CD4-positive, alpha-beta T cell treated with Interleukin-6 for 4 hours (primary cell): ENCODE results near the gene ZNF83.
"Not testable (repeated sequence)": the region's sequence is repeated elsewhere in the genome, so short reads cannot be mapped to it uniquely, and the experiment has no call there.

ENCODE experiments used
- DNase-seq: peaks from one replicate; pipeline ENCODE4 v3.0.0-alpha.2; 2020; ENCODE audit warnings: mixed read lengths

Gene ZNF83

GRCh38 chr19:52638601-52639000 lies 446 bp upstream of the ZNF83 start:
- no peak for DNase-seq

DNA sequence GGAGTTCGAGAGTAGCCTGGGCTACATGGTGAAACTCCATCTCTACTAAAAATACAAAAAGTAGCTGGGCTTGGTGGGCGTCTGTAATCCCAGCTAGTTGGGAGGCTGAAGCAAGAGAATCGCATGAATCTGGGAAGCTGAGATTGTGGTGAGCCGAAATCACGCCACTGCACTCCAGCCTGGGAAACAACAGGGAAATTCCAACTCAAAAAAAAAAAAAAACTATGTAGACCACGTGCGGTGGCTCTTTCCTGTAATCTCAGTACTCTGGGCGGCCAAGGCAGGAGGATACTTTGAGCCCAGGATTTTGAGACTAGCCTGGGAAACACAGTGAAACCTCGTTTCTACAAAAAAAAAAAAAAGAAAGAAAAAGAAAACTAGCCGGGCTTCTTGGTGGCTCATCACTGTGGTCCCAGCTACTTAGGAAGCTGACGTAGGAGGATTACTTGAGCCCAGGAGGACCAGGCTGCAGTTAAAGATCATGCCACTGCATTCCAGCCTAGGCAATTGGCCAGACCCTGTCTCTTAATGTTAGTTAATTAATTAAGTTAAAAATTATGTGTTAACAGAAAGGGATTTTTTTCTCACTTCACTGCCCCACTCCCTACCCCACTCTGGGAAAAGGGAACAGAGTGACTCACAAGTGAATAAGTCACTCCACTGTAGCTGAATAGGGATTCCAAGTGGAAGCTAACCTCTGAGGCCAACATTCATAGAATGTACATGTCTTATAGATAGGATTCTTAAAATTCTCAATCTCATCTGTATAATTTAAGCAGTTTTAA lies 2.2 kb downstream of the ZNF83 start:
- DNase-seq, result no peak

DNA sequence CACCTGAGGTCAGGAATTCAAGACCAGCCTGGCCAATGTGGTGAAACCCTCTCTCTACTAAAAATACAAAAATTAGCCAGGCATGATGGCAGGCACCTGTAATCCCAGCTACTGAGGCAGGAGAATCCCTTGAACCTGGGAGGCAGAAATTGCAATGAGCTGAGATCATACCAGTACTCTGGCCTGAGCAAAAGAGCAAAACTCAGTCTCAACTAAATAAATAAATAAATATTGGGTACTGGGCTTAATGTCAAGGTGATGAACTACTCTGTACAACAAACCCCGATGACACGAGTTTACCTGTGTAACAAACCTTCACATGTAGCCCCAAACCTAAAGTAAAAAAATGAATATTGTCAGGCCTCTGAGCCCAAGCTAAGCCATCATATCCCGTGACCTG lies 10.7 kb downstream of the ZNF83 start:
- not testable (repeated sequence) for DNase-seq

DNA sequence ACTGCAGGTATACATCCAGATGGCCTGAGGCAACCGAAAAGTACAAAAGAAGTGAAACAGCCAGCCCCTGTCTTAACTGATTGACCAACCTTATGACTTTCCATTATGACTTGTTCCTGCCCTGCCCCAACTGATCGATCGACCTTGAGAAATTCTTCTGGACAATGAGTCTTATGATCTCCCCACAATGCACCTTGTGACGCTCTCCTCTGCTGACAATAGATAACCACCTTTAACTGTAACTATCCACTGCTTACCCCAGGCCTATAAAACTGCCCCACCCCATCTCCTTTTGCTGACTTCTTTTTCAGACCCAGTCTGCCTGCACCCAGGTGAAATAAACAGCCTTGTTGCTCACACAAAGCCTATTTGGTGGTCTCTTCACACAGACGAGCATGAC lies 11.2 kb downstream of the ZNF83 start:
- no peak for DNase-seq

- DNase-seq, result peak; percentile 16
These were observed 15.9 kb downstream of the ZNF83 start for GRCh38 chr19:52622261-52622660.

GRCh38 chr19:52621376-52621775 lies 16.8 kb downstream of the ZNF83 start:
- DNase-seq, result no peak

DNA sequence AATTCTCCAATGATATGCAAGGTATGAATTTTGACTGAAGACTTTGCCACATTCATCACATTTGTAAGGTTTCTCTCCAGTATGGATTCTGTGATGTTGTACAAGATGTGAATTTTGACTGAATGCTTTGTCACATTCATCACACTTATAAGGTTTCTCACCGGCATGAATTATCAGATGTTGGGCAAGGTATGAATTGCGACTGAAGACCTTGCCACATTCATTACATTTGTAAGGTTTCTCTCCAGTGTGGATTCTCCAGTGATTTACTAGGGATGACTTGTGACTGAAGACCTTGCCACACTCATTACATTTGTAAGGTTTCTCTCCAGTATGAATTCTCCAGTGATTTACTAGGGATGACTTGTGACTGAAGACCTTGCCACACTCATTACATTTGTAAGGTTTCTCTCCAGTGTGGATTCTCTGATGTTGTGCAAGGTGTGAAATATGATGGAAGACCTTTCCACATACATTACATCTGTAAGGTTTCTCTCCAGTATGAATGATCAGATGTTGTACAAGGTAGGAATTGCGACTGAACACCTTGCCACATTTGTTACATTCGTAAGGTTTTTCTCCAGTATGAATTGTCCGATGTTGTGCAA lies 24.8 kb downstream of the ZNF83 start:
- DNase-seq, result no peak

GRCh38 chr19:52603558-52604207 lies 34.5 kb downstream of the ZNF83 start:
- DNase-seq, result no peak

GRCh38 chr19:52602941-52603340 lies 35.2 kb downstream of the ZNF83 start:
- no peak for DNase-seq

DNA sequence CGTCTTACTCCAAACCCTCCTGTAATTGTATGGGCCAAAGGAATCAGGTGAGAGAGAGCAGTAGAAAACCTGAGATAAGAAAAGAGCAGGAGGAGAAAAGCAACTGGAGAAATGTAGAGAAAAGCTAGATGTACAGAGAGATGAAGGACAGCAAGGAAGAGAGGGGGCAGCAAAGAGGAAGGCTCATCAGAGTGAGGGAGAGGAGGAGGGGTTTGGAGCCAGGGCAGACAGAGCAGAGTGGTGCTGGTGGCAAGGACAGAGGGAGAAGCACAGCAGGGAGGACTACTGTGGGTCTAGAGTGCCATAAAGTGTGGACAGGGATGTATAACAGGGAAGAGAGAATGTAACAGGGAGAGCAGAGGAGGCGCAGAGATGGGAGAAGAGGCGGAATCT lies 36.2 kb downstream of the ZNF83 start:
- not testable (repeated sequence) for DNase-seq

DNA sequence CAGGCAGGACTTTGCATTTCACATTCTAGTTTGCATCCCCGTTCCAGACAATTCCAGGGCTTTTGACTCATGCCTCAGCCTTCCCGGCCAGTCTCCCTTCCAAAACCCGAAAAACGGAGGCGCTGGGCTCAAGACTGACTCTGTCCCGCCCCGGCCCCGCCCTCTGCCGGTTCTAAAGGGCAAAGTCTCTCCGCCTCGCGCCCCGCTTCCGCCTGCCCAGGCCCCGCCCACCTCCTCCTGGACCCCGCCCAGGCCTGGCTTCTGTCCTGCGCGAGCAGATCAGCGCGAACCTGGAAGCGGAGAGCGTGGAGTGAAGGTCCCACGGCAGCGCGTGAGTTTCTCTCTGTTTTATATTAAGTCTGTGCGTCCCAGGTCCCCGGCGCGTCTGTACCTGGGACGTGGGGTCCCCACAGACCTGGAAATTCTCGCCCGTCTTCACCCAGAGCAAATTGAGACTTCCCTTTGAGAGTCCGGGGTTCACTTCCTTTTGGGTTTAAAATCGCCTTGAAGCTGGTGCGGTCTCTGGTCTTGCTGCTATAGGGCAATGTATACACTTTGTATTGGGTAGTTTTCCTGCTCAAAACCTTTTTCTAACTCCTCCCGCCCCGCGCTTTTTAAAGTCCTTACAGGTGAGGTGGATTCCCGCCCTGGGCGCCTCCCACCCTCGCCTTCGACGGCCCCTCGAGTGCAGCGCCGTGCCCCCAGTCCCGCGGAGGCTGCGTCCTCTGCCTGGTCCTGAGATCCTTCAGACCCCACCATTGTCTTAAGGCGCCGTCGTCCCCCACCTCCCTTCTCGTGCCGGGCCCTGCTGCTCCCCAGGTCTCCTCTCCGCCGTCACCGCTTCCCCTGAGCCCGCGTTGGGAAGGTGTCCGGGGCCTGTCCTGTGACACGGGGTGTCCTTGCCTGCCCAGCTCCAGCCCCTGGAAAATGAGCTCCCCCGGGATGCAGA lies 36.9 kb downstream of the ZNF83 start:
- peak; percentile 97 for DNase-seq

DNA sequence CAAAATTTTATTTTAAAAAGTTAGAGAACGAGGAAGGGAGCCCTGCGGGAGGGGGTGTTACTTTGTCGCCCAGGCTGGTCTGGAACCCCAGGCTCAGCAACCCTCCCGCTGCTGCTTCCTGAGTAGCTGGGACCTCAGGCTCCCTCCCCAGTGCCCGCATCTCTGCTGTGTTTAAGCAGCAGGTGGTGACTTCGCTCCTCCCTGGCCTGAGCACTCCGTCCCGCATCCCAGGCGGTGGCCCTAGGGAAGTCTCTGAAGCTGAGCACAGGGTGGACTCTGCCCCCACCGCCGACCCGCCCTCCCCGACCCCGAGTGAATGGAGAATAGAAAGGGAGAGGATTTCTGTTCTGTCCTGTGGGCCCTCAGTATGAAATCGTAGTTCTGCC lies 37.5 kb downstream of the ZNF83 start:
- peak; percentile 41 for DNase-seq

DNA sequence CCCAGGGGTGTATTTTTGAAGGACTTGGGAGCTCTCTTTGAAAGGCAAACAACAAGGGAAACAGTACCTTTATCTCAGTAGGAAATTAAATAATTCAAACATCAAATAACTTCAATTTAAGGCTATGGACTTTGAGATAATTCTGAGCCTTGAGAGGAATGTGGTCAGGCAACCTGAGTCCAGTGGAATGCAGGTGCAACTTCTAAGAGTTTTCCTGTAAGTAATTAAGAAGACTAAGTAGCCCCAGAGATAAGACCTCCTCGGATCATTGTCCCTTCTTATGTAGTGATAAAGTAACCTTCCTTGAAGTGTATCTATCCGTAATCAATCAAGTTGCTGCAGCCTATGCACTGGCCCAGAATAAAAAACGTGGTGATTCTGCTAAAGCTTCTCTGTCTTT lies 38.9 kb downstream of the ZNF83 start:
- no peak for DNase-seq

DNA sequence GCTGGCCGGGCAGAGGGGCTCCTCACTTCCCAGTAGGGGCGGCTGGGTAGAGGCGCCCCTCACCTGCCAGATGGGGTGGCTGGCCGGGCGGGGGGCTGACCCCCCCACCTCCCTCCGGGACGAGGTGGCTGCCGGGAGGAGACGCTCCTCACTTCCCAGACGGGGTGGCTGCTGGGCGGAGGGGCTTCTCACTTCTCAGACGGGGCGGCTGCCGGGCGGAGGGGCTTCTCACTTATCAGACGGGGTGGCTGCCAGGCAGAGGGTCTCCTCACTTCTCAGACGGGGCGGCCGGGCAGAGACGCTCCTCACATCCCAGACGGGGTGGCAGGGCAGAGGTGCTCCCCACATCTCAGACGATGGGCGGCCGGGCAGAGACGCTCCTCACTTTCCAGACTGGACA lies 44.7 kb downstream of the ZNF83 start:
- not testable (repeated sequence) for DNase-seq

DNA sequence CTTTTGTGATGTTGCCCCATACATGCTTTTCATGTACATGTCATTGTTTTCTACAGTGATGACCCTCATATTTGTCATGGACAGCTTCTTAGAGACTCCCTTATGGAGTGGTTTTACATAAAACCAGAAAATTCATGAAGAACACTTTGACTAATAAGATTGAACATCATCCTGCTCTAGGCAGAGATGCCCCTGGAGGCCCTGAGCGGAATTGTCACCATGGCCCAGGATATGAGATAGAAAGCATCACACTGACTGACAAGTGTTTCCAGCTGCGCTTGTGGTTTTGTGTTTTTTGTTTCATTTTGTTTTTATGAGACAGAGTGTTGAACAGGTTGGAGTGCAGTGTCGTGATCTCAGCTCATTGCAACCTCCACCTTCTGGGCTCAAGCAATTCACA lies 45.9 kb downstream of the ZNF83 start:
- DNase-seq, result no peak

DNA sequence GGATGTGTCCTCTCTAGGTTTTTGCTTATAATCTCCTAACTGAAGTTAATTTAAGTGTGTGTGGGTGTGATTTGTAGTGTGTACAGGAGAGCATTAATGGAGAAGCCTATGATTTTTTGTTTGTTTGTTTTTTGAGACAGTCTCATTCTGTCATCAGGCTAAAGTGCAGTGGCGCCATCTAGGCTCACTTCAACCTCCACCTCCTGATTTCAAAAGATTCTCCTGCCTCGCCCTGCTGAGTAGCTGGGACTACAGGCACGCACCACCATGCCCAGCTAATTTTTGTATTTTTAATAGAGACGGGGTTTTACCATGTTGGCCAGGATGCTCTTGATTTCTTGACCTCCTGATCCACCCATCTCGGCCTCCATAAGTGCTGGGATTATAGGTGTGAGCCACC lies 47.4 kb downstream of the ZNF83 start:
- DNase-seq, result no peak

DNA sequence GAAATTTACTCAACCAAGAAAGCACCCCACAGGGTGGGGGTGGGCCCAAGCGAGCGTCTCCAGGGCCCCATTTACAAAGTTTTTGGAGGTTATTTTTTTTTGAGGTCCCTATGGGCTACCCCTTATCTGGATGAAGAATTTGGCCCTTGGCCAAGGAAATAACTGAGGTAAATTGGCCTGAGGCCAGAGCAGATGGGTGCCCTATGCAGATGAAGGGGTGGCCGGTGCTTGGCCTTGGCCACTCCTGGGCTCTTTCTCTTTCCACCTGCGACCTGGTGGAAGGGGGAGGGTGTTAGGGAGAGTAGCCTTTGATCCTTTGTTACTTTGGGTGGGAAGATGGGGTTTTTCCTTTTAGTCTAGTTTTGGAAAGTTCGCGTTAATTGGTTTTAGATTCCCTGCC lies 52.6 kb downstream of the ZNF83 start:
- DNase-seq, result no peak

DNA sequence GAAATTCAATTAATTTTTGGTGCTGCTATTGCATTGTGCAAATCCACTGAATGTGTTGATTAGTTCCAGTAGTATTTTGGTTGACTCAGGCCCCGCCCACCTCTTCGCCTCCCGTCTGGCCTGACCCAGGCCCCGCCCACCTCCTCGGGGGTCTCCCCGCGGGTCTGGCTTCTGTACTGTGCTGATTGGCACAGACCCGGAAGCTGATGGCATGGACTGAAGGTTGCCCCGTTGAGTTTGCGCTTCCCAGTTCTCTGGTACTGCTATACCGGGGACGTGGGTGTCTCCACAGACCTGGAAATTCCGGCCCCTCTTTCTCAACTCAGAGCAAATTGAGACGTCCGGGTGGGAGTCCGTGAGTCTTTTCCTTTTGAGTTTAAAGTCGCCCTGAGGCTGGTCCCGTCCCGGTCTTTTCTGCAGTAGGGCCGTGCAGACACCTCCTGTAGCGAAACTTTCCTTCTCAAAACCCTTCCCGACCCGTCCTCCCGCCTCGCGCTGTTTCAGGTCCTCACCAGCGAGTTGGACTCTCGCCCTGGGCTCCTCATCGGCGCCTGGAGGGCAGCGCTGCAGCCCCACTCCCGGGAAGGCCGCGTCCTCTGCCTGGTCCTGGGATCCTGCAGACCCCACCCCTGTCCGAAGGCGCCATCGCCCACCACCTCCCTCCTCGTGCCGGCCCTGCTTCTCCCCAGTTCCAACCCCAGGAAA lies 53.3 kb downstream of the ZNF83 start:
- DNase-seq, result no peak

GRCh38 chr19:52570000-52570861 lies 67.9 kb downstream of the ZNF83 start, which contains the start of gene ZNF701:
Gene ZNF701, plus strand, starts transcription at chr19:52570287. Its CDS starts 3,861 bp downstream, at chr19:52574148.
- DNase-seq, result peak; percentile 93

- not testable (repeated sequence) for DNase-seq
These were observed 68.5 kb downstream of the ZNF83 start for GRCh38 chr19:52569638-52569999.

DNA sequence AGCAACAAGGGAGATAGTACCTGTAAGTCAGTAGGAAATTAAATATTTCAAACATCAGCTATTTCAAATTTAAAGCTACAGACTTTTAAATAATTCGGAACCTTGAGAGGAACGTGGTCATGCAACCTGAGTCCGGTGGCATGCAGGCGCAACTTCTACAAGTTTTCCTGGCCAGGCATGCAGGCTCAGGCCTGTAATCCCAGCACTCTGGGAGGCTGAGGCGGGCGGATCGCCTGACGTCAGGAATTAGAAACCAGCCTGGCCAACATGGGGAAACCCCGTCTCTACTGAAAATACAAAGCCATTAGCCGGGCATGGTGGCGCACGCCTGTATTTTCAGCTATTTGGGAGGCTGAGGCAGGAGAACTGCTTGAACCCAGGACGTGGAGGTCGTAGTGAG lies 70.2 kb downstream of the ZNF83 start:
- no peak for DNase-seq
